ENCODE measurements around the gene SH3PXD2B.

The SH3PXD2B gene

GRCh38 chr5:172379481-172379880 lies 74.8 kb downstream of the SH3PXD2B start:
- Histone ChIP-seq H3K9ac (ENCODE audit: low read length) (no peak overlapping the region), H3K36me3 (ENCODE audit: insufficient read depth, low read length) (no peaks in the 10 kb centered on the region)
- no peak for TF ChIP-seq EZH2 (IDR thresholded peaks at IDR 0.05; ENCODE audit: borderline replicate concordance, low read length)
- TF ChIP-seq CTCF (IDR thresholded peaks at IDR 0.05; ENCODE audit: low read length) = no peak

GRCh38 chr5:172377856-172378255 lies 76.5 kb downstream of the SH3PXD2B start:
- Histone ChIP-seq H3K36me3 (ENCODE audit: insufficient read depth, low read length) (no peaks in the 10 kb centered on the region), H3K4me1 (ENCODE audit: insufficient read depth, low read length, severe bottlenecking) (no peaks in the 10 kb centered on the region), H3K79me2 (ENCODE audit: insufficient read depth, low read length) (no peaks in the 10 kb centered on the region), H4K20me1 (ENCODE audit: insufficient read depth, low read length) (no peaks in the 10 kb centered on the region), H3K27ac (ENCODE audit: low read depth, low read length, poor library complexity, severe bottlenecking) (no peak overlapping the region), H3K9me2 (ENCODE audit: low read depth, low read length) (no peaks in the 10 kb centered on the region), H3K4me3 (ENCODE audit: low read depth, low read length, poor library complexity, severe bottlenecking) (no peak overlapping the region), H3F3A (ENCODE audit: insufficient read depth, low read length) (no peaks in the 10 kb centered on the region), H3K9ac (ENCODE audit: low read length) (no peak overlapping the region), H3K9me3 (ENCODE audit: low read length) (no peaks in the 10 kb centered on the region), H3K27me3 (ENCODE audit: insufficient read depth, low read length) (no peaks in the 10 kb centered on the region), H2AFZ (ENCODE audit: low read length) (no peak overlapping the region), H3K4me2 (ENCODE audit: low read length) (no peak overlapping the region)
- TF ChIP-seq EZH2 (IDR thresholded peaks at IDR 0.05; ENCODE audit: borderline replicate concordance, low read length) (no peak), CTCF (IDR thresholded peaks at IDR 0.05; ENCODE audit: low read length) (no peak)

More at GRCh38 chr5:172379481-172379880, 74.8 kb downstream of the SH3PXD2B start:
- Histone ChIP-seq H3K9me3 (ENCODE audit: low read length) (no peaks in the 10 kb centered on the region), H3K9me2 (ENCODE audit: low read depth, low read length) (no peaks in the 10 kb centered on the region), H3K4me3 (ENCODE audit: low read depth, low read length, poor library complexity, severe bottlenecking) (no peak overlapping the region), H3K27ac (ENCODE audit: low read depth, low read length, poor library complexity, severe bottlenecking) (no peak overlapping the region), H3K79me2 (ENCODE audit: insufficient read depth, low read length) (no peaks in the 10 kb centered on the region), H4K20me1 (ENCODE audit: insufficient read depth, low read length) (no peaks in the 10 kb centered on the region), H3F3A (ENCODE audit: insufficient read depth, low read length) (no peaks in the 10 kb centered on the region), H3K4me2 (ENCODE audit: low read length) (no peak overlapping the region), H2AFZ (ENCODE audit: low read length) (no peak overlapping the region), H3K27me3 (ENCODE audit: insufficient read depth, low read length) (no peaks in the 10 kb centered on the region), H3K4me1 (ENCODE audit: insufficient read depth, low read length, severe bottlenecking) (no peaks in the 10 kb centered on the region)

DNA sequence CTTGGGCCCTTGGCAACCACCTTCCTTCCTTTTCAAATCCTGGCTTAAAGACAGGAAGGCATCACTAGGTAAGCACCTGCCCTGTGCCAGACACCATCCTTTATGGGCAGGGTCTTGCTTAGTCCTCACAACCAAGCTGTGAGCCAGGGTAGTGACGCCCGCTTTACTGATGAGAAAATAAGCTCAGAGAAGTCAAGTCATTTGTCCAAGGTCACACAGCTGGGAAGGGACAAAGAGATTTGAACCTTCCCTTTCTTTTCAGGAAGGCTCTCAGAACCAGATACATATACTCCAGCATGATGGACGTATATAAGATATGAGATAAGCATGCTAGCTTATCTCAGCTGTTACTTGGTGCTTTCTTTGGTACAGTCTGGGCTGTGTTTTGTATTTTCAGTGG lies 76.9 kb downstream of the SH3PXD2B start:
- Histone ChIP-seq H3K9me2 (ENCODE audit: low read depth, low read length) (no peaks in the 10 kb centered on the region), H3K4me1 (ENCODE audit: insufficient read depth, low read length, severe bottlenecking) (no peaks in the 10 kb centered on the region), H3K27ac (ENCODE audit: low read depth, low read length, poor library complexity, severe bottlenecking) (no peak overlapping the region), H2AFZ (ENCODE audit: low read length) (no peak overlapping the region), H3K4me2 (ENCODE audit: low read length) (no peak overlapping the region), H4K20me1 (ENCODE audit: insufficient read depth, low read length) (no peaks in the 10 kb centered on the region), H3K36me3 (ENCODE audit: insufficient read depth, low read length) (no peaks in the 10 kb centered on the region), H3K9me3 (ENCODE audit: low read length) (no peaks in the 10 kb centered on the region), H3K27me3 (ENCODE audit: insufficient read depth, low read length) (no peaks in the 10 kb centered on the region), H3K4me3 (ENCODE audit: low read depth, low read length, poor library complexity, severe bottlenecking) (no peak overlapping the region), H3K9ac (ENCODE audit: low read length) (no peak overlapping the region), H3F3A (ENCODE audit: insufficient read depth, low read length) (no peaks in the 10 kb centered on the region), H3K79me2 (ENCODE audit: insufficient read depth, low read length) (no peaks in the 10 kb centered on the region)
- TF ChIP-seq EZH2 (IDR thresholded peaks at IDR 0.05; ENCODE audit: borderline replicate concordance, low read length) (no peak), CTCF (IDR thresholded peaks at IDR 0.05; ENCODE audit: low read length) (no peak)

Data from OCI-LY1 (cell line).